Measurements from ENCODE around the gene FER.
"Not testable (repeated sequence)": the region's sequence is repeated elsewhere in the genome, so short reads cannot be mapped to it uniquely, and the experiment has no call there.

FER gene

DNA sequence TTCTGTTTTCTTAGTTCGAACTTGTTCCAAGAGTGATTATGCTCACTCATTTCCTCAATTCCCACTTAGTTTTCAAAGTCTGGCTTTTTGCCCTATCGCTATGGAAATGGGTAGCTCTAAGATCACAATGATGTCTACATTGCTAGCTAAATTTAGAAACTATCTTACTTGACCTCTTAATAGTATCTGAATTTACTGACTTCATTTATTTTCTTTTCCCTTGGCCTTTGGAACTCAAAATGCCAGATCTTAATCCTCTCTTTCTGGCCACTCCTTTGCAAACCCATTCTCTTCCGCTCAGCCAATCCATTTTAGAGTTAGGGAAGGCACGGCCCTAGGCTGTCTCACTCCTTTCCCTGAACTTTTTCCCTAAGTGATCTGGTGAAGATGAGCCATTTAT, 137.0 kb downstream of the FER start (continued):
- TF ChIP-seq ZNF423 (tag by site-specific recombination; IDR thresholded peaks at IDR 0.05) = no peak
- no peak for TF ChIP-seq HOXA7 (CRISPR knock-in tag; IDR thresholded peaks at IDR 0.05; ENCODE audit: borderline replicate concordance)
- TF ChIP-seq ZNF366 (tag by site-specific recombination; conservative IDR thresholded peaks at IDR 0.05) = no peak
- no peak for TF ChIP-seq ZNF133 (tag by site-specific recombination; IDR thresholded peaks at IDR 0.05)
- TF ChIP-seq ZNF513 (tag by site-specific recombination; IDR thresholded peaks at IDR 0.05) = no peak
- no peak for TF ChIP-seq SCRT1 (tag by site-specific recombination; IDR thresholded peaks at IDR 0.05; ENCODE audit: borderline replicate concordance)
- no peak for TF ChIP-seq ZNF239 (tag by site-specific recombination; IDR thresholded peaks at IDR 0.05)

DNA sequence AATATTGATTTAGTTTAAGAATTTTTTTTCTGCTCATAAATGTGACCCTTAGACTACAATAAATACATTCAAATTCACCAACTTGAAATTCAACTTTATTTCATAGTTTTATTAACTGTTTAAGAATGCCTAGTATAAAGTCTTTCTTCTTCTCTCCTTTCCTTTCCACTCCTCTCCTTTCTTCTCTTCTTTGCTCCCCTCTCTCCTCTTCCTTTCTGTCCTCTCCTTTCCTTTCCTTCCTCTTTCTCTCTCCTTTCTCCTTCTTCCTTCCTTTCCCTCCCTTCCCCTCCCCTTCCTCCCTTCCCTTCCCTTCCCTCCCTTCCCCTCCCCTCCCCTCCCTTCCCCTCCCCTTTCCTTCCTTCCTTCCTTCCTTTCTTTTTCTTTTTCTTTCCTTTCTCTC, 150.6 kb downstream of the FER start:
- TF ChIP-seq ZNF175 (tag by site-specific recombination; IDR thresholded peaks at IDR 0.05) (no peak), ZNF366 (tag by site-specific recombination; conservative IDR thresholded peaks at IDR 0.05) (peak; percentile 48; the same call in 1 of the 2 replicates), PRDM1 (tag by site-specific recombination; IDR thresholded peaks at IDR 0.05) (peak; percentile 89)
- H3K4me3 ChIP-seq (ENCODE audit: low read depth, low read length) = no peak overlapping the region
- no peaks in the 10 kb centered on the region for H3K36me3 ChIP-seq (ENCODE audit: control insufficient read depth in 2 of 2, insufficient read depth in 1 of 2, low read length in 2 of 2)
- ChIA-PET POLR2A (no interaction called here), CTCF (interaction anchor here (0.5 to 1.5 kb wide), 2 partner anchors 21 to 216 kb away, joined by 3 to 4 read pairs; no protein-coding TSS in a partner anchor)
- no peaks in the 10 kb centered on the region for H3K4me1 ChIP-seq (ENCODE audit: control insufficient read depth, insufficient read depth, low read length)
- no peak overlapping the region for H3K27ac ChIP-seq (ENCODE audit: extremely low read depth, low read depth, low read length)
- no peaks in the 10 kb centered on the region for H3K9me3 ChIP-seq (ENCODE audit: control insufficient read depth, insufficient read depth, low read depth, low read length)

DNA sequence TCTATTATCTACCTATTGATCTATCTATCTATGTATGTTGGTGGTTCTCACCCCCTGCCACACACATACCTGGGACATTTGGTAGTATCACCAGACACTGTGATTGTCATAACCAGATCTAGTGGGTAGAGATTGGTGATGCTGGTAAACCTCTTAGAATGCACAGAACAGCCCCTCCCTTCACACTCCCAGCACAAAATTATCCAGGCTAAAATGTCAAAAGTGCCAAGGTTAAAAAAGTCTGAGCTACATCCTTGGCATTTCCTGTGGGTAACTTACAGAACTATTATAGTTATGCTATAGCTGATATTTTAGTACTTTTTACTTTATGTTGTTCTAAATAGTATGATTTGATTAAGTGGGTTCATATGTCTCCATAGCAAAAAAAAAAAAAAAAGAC, 151.0 kb downstream of the FER start:
- no peaks in the 10 kb centered on the region for H3K4me1 ChIP-seq (ENCODE audit: control insufficient read depth, insufficient read depth, low read length)
- H3K27ac ChIP-seq (ENCODE audit: extremely low read depth, low read depth, low read length) = no peak overlapping the region
- no peak for TF ChIP-seq ZNF121 (tag by site-specific recombination; IDR thresholded peaks at IDR 0.05)
- TF ChIP-seq ZIC2 (tag by site-specific recombination; IDR thresholded peaks at IDR 0.05) = no peak
- H3K4me3 ChIP-seq (ENCODE audit: low read depth, low read length) = no peak overlapping the region
- ChIA-PET POLR2A (no interaction called here), CTCF (no interaction called here)
- H3K36me3 ChIP-seq (ENCODE audit: control insufficient read depth in 2 of 2, insufficient read depth in 1 of 2, low read length in 2 of 2) = no peaks in the 10 kb centered on the region
- H3K9me3 ChIP-seq (ENCODE audit: control insufficient read depth, insufficient read depth, low read depth, low read length) = no peaks in the 10 kb centered on the region

DNA sequence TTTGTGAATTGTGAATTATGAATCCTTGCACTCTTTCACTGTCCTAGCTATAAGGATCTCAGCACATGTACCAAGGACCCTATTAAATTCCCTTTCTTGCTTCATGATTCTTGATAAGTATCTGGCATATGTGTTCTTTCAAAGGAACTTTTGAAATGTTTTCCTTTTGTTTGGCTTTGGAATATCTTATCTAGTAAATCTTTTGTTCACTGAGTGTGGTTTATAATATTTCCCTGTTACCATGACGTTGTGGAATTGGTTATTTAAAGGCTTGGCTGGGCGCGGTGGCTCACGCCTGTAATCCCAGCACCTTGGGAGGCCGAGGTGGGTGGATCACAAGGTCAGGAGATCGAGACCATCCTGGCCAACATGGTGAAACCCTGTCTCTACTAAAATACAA, 151.5 kb downstream of the FER start:
- H3K4me3 ChIP-seq (ENCODE audit: low read depth, low read length); H3K4me1 ChIP-seq (ENCODE audit: control insufficient read depth, insufficient read depth, low read length); CTCF ChIA-PET; POLR2A ChIA-PET; H3K36me3 ChIP-seq (ENCODE audit: control insufficient read depth in 2 of 2, insufficient read depth in 1 of 2, low read length in 2 of 2); H3K27ac ChIP-seq (ENCODE audit: extremely low read depth, low read depth, low read length); H3K9me3 ChIP-seq (ENCODE audit: control insufficient read depth, insufficient read depth, low read depth, low read length): not testable (repeated sequence)

- POLR2A ChIA-PET = no interaction called here
- Histone ChIP-seq H3K4me3 (ENCODE audit: low read depth, low read length) (no peak overlapping the region), H3K4me1 (ENCODE audit: control insufficient read depth, insufficient read depth, low read length) (no peaks in the 10 kb centered on the region), H3K9me3 (ENCODE audit: control insufficient read depth, insufficient read depth, low read depth, low read length) (no peaks in the 10 kb centered on the region), H3K36me3 (ENCODE audit: control insufficient read depth in 2 of 2, insufficient read depth in 1 of 2, low read length in 2 of 2) (no peaks in the 10 kb centered on the region), H3K27ac (ENCODE audit: extremely low read depth, low read depth, low read length) (no peak overlapping the region)
- CTCF ChIA-PET = no interaction called here
- TF ChIP-seq ZNF654 (tag by site-specific recombination; IDR thresholded peaks at IDR 0.05; ENCODE audit: low read depth) (no peak), ZBTB10 (tag by site-specific recombination; IDR thresholded peaks at IDR 0.05) (no peak), ZNF121 (tag by site-specific recombination; IDR thresholded peaks at IDR 0.05) (no peak), SP2 (tag by site-specific recombination; IDR thresholded peaks at IDR 0.05) (no peak), ZNF473 (tag by site-specific recombination; IDR thresholded peaks at IDR 0.05) (no peak)
- TF ChIP-seq, protein P1, sequence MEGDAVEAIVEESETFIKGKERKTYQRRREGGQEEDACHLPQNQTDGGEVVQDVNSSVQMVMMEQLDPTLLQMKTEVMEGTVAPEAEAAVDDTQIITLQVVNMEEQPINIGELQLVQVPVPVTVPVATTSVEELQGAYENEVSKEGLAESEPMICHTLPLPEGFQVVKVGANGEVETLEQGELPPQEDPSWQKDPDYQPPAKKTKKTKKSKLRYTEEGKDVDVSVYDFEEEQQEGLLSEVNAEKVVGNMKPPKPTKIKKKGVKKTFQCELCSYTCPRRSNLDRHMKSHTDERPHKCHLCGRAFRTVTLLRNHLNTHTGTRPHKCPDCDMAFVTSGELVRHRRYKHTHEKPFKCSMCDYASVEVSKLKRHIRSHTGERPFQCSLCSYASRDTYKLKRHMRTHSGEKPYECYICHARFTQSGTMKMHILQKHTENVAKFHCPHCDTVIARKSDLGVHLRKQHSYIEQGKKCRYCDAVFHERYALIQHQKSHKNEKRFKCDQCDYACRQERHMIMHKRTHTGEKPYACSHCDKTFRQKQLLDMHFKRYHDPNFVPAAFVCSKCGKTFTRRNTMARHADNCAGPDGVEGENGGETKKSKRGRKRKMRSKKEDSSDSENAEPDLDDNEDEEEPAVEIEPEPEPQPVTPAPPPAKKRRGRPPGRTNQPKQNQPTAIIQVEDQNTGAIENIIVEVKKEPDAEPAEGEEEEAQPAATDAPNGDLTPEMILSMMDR (tag by site-specific recombination; IDR thresholded peaks at IDR 0.05) = no peak
- TF ChIP-seq, protein P2, sequence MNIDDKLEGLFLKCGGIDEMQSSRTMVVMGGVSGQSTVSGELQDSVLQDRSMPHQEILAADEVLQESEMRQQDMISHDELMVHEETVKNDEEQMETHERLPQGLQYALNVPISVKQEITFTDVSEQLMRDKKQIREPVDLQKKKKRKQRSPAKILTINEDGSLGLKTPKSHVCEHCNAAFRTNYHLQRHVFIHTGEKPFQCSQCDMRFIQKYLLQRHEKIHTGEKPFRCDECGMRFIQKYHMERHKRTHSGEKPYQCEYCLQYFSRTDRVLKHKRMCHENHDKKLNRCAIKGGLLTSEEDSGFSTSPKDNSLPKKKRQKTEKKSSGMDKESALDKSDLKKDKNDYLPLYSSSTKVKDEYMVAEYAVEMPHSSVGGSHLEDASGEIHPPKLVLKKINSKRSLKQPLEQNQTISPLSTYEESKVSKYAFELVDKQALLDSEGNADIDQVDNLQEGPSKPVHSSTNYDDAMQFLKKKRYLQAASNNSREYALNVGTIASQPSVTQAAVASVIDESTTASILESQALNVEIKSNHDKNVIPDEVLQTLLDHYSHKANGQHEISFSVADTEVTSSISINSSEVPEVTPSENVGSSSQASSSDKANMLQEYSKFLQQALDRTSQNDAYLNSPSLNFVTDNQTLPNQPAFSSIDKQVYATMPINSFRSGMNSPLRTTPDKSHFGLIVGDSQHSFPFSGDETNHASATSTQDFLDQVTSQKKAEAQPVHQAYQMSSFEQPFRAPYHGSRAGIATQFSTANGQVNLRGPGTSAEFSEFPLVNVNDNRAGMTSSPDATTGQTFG (tag by site-specific recombination; IDR thresholded peaks at IDR 0.05; ENCODE audit: borderline replicate concordance) = no peak
Observed at GRCh38 chr5:108900668-108901067, 153.0 kb downstream of the FER start.
